Peyer's patch (tissue), 4 donors: ENCODE measurements around the gene LCP2. TPM values are rescaled to one million over a fixed set of nuclear protein-coding genes. Genes with fewer than 3 reads are reported as not detected.

ENCODE experiments used
- DNase-seq, 3 donors: peaks; one replicate each; pipeline ENCODE4 v3.0.0-alpha.2; 2017 to 2019
- H3K27ac ChIP-seq, 4 donors: fragments of 200-600 bp; sonication (generic); one replicate each; pipeline ENCODE4 v1.5.1; 2016 to 2019
- H3K27me3 ChIP-seq, 2 donors: fragments of 200-600 bp; sonication (generic); one replicate each; pipeline ENCODE4 v1.5.1; 2019
- H3K36me3 ChIP-seq, 3 donors: fragments of 200-600 bp; sonication (generic); one replicate each; pipeline ENCODE4 v1.5.1; 2016 to 2019
- H3K4me1 ChIP-seq, 4 donors: fragments of 200-600 bp; sonication (generic); one replicate each; pipeline ENCODE4 v1.5.1; 2016 to 2019
- H3K4me3 ChIP-seq, 4 donors: fragments of 200-600 bp; sonication (generic); 1 replicate in 3 of 4; 2 replicates in 1 of 4; pipeline ENCODE4 v1.5.1; 2016 to 2019; ENCODE audit warnings: mild to moderate bottlenecking in 1 of 4
- H3K9me3 ChIP-seq, 4 donors: fragments of 200-600 bp; sonication (generic); one replicate each; pipeline ENCODE4 v1.5.1; 2016 to 2019; ENCODE audit warnings: mild to moderate bottlenecking in 1 of 4
- CTCF ChIP-seq, 6 experiments: fragments of 450-650 bp in 4 of 6; fragments of 200-600 bp in 2 of 6; sonication (generic) in 1 of 6; IDR thresholded peaks; one replicate each; pipeline ENCODE4 v1.5.1; 2017 to 2019; ENCODE audit warnings: antibody characterized with exemption in 6 of 6, mild to moderate bottlenecking in 3 of 6, moderate library complexity in 1 of 6
- POLR2A ChIP-seq, 2 donors: fragments of 450-650 bp; IDR thresholded peaks; one replicate each; pipeline ENCODE4 v1.5.1; 2017; ENCODE audit warnings: antibody characterized with exemption in 2 of 2, mild to moderate bottlenecking in 2 of 2, moderate library complexity in 2 of 2
- total RNA-seq, 4 donors: library from RNA; depleted of rRNA; stranded (reverse); fragments of >200 nt; gene quantifications; one replicate each; pipeline ENCODE4 v1.1.0, GENCODE V29; 2016

The LCP2 gene
- total RNA-seq = 100 to 1,000 TPM in 1 of 4 donors, 10 to 100 TPM in 3; 27.1 to 139 (median 33.9) TPM

GRCh38 chr5:170297589-170298462 is at the start of gene LCP2:
LCP2 (minus strand) TSS chr5:170297777; CDS start chr5:170297611, 166 bp downstream.
- TF ChIP-seq CTCF (IDR thresholded peaks at IDR 0.05) = no peak
- Histone ChIP-seq H3K36me3 (no peaks in the 10 kb centered on the region), H3K27me3 (no peaks in the 10 kb centered on the region), H3K4me3 (peak within 1 kb of the TSS; percentile 57 to 66 (median 58)), H3K27ac (peak within 1 kb of the TSS; percentile 86 to 90 (median 88)), H3K9me3 (no peaks in the 10 kb centered on the region), H3K4me1 (peaks cover 0 to 15% (median 9%) of the 10 kb centered on the region in 4 donors)
- DNase-seq = peak in 2 of 3 donors; percentile 64 to 68

GRCh38 chr5:170347022-170347567 is 49.5 kb upstream of the LCP2 start:
- Histone ChIP-seq H3K9me3 (no peaks in the 10 kb centered on the region), H3K4me3 (no peak overlapping the region), H3K4me1 (no peaks in the 10 kb centered on the region), H3K36me3 (no peaks in the 10 kb centered on the region), H3K27ac (no peak overlapping the region), H3K27me3 (no peaks in the 10 kb centered on the region)
- no peak for DNase-seq
- TF ChIP-seq CTCF (IDR thresholded peaks at IDR 0.05) (no peak), POLR2A (IDR thresholded peaks at IDR 0.05) (no peak)

- H3K36me3 ChIP-seq = no peaks in the 10 kb centered on the region
- no peaks in the 10 kb centered on the region for H3K4me1 ChIP-seq
- TF ChIP-seq CTCF (IDR thresholded peaks at IDR 0.05) (no peak), POLR2A (IDR thresholded peaks at IDR 0.05) (no peak)
Measured at GRCh38 chr5:170345971-170346370, 48.4 kb upstream of the LCP2 start.

GRCh38 chr5:170343177-170343576 is 45.6 kb upstream of the LCP2 start:
- no peaks in the 10 kb centered on the region for H3K9me3 ChIP-seq
- no peaks in the 10 kb centered on the region for H3K36me3 ChIP-seq
- no peak for DNase-seq
- H3K4me3 ChIP-seq = no peak overlapping the region
- H3K27me3 ChIP-seq = no peaks in the 10 kb centered on the region
- TF ChIP-seq CTCF (IDR thresholded peaks at IDR 0.05) = no peak
- no peak for TF ChIP-seq POLR2A (IDR thresholded peaks at IDR 0.05)
- no peak overlapping the region for H3K27ac ChIP-seq
- no peaks in the 10 kb centered on the region for H3K4me1 ChIP-seq

More at GRCh38 chr5:170345971-170346370, 48.4 kb upstream of the LCP2 start:
- no peak overlapping the region for H3K27ac ChIP-seq
- H3K9me3 ChIP-seq = no peaks in the 10 kb centered on the region
- no peaks in the 10 kb centered on the region for H3K27me3 ChIP-seq
- H3K4me3 ChIP-seq = no peak overlapping the region
- DNase-seq = no peak

- Histone ChIP-seq H3K9me3 (no peaks in the 10 kb centered on the region), H3K27ac (no peak overlapping the region), H3K4me3 (no peak overlapping the region), H3K36me3 (no peaks in the 10 kb centered on the region), H3K27me3 (no peaks in the 10 kb centered on the region), H3K4me1 (no peaks in the 10 kb centered on the region)
- DNase-seq = no peak
- TF ChIP-seq POLR2A (IDR thresholded peaks at IDR 0.05) = no peak
- no peak for TF ChIP-seq CTCF (IDR thresholded peaks at IDR 0.05)
Measured at GRCh38 chr5:170342153-170342725, 44.7 kb upstream of the LCP2 start.
